Ishikawa (cell line): ENCODE data around the gene PCCB.

Experiments
- CEBPB ChIP-seq: IDR thresholded peaks from 2 replicates; pipeline ENCODE4 v1.6.1; 2012
- CREB1 ChIP-seq: IDR thresholded peaks from 2 replicates; pipeline ENCODE4 v1.6.1; 2012; ENCODE audit warnings: low read depth
- EGR1 ChIP-seq: IDR thresholded peaks from 2 replicates; pipeline ENCODE4 v1.6.1; 2012
- EP300 ChIP-seq: IDR thresholded peaks from 2 replicates; pipeline ENCODE4 v1.6.1; 2012; ENCODE audit warnings: borderline replicate concordance
- FOXM1 ChIP-seq: IDR thresholded peaks from 2 replicates; pipeline ENCODE4 v1.6.1; 2012; ENCODE audit warnings: low read depth, borderline replicate concordance
- NFIC ChIP-seq: IDR thresholded peaks from 2 replicates; pipeline ENCODE4 v1.6.1; 2012
- RAD21 ChIP-seq: IDR thresholded peaks from 2 replicates; pipeline ENCODE4 v1.6.1; 2012; ENCODE audit warnings: low read depth
- REST ChIP-seq: IDR thresholded peaks from 2 replicates; pipeline ENCODE4 v1.6.1; 2012; ENCODE audit warnings: low read depth, mild to moderate bottlenecking
- TAF1 ChIP-seq: IDR thresholded peaks from 2 replicates; pipeline ENCODE4 v1.6.1; 2012; ENCODE audit warnings: low read depth, mild to moderate bottlenecking
- TCF12 ChIP-seq: IDR thresholded peaks from 2 replicates; pipeline ENCODE4 v1.6.1; 2012; ENCODE audit warnings: low read depth
- TEAD4 ChIP-seq: IDR thresholded peaks from 2 replicates; pipeline ENCODE4 v1.6.1; 2012
- USF1 ChIP-seq: IDR thresholded peaks from 2 replicates; pipeline ENCODE4 v1.6.1; 2012
- YY1 ChIP-seq: IDR thresholded peaks from 2 replicates; pipeline ENCODE4 v1.6.1; 2012; ENCODE audit warnings: low read depth
- ZBTB7A ChIP-seq: IDR thresholded peaks from 2 replicates; pipeline ENCODE4 v1.6.1; 2012; ENCODE audit warnings: low read depth
- TF ChIP-seq, protein P1 (sequence below): IDR thresholded peaks from 2 replicates; pipeline ENCODE4 v1.6.1; 2012

Gene PCCB

DNA sequence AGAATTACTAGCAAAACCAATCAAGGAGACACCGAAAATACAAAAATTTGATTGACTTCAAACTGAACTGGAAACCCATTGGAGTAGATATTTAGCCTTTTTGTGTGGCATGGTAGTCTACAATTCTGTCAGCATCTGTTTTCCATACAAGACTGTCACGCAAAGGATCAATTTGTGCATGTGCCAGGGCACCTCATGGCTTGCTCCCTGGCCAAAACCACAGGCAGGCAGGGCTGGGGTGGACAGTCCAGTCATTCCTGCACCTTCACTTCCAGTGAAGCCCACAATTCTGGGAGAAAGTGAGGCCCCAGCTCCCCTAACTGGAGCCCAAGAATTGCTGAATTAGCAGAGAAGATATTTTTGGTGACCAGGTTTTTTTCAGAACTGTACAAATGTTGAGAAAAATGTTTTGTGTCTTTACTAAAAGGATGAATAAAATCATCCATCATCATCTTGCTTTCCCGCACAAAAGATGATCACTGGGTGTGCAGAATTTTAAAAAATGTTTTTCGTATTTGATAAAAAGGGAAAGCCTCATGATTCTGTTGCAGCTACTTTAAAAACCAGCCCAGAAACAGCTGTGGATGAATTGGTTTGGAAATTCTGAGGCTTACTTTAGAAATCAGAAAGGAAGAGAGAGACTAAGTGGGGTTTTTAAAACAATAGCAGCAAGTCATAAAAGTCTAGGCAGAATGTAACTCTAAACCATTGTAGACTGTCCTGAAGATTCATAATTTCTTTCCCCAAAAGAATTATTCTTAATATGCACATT, 86.4 kb downstream of the PCCB start:
- TF ChIP-seq TEAD4 (no peak), NFIC (no peak), TAF1 (no peak), EGR1 (no peak), YY1 (no peak), REST (no peak), CEBPB (no peak), RAD21 (no peak), CREB1 (no peak), FOXM1 (no peak), TCF12 (no peak), USF1 (no peak), ZBTB7A (no peak), EP300 (no peak)
- TF ChIP-seq, protein P1, sequence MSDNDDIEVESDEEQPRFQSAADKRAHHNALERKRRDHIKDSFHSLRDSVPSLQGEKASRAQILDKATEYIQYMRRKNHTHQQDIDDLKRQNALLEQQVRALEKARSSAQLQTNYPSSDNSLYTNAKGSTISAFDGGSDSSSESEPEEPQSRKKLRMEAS = no peak

GRCh38 chr3:136343446-136343845, 93.3 kb downstream of the PCCB start:
- TF ChIP-seq CREB1 (no peak), YY1 (no peak), EGR1 (no peak), CEBPB (no peak), FOXM1 (no peak), TEAD4 (no peak), TAF1 (no peak), REST (no peak), NFIC (no peak), ZBTB7A (no peak), USF1 (no peak), EP300 (no peak), RAD21 (no peak)
- TF ChIP-seq, protein P1 = no peak

DNA sequence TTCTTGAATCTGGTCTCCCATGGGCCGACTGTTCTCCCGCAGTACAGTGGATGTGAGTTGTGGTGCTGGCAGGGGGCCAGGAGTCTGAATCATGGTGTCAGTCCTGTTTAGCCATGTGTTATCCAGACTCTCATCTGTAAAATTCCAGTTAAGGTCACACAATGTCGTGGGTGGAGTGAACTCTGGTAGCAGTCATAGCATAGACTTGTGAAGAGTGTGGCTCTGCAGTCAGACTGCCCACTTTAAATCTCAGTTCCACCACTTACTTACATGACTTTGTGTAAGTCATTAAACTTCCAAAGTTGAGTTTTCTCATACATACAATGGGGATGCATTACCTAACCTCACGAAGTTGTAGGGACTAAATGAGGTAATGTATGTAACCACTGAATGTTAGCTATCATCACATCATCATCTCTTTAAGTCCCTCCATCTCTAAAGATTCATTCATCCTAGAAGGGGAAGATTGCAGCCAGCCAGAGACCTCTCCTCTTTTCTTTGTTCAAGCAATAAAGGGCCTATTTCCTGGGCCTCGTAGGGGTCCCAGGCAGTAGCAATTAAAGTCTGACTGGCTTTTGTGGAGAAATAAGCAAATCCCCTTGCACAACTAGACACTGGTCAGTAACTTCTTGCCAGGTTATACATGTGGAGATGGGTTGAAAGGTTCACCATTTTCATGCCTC, 93.9 kb downstream of the PCCB start:
- TF ChIP-seq TCF12 = no peak
- TF ChIP-seq NFIC = peak; percentile 58; the same call in 1 of the 2 replicates

- no peak for TF ChIP-seq EGR1
- no peak for TF ChIP-seq REST
- no peak for TF ChIP-seq TCF12
- no peak for TF ChIP-seq CREB1
- no peak for TF ChIP-seq CEBPB
- no peak for TF ChIP-seq RAD21
- TF ChIP-seq NFIC = no peak
- TF ChIP-seq, protein P1 = no peak
- TF ChIP-seq ZBTB7A = no peak
- TF ChIP-seq TEAD4 = no peak
- TF ChIP-seq EP300 = no peak
- TF ChIP-seq YY1 = no peak
- TF ChIP-seq USF1 = no peak
- TF ChIP-seq FOXM1 = no peak
- no peak for TF ChIP-seq TAF1
Observed at GRCh38 chr3:136346486-136346885, 96.3 kb downstream of the PCCB start.
